ENCODE measurements around the gene ADAM10.
"Not testable (repeated sequence)": the region's sequence is repeated elsewhere in the genome, so short reads cannot be mapped to it uniquely, and the experiment has no call there.

The ADAM10 gene

GRCh38 chr15:58608711-58609110 lies 140.8 kb downstream of the ADAM10 start:
- no peak for DNase-seq (ENCODE audit: low spot score)

- no peak for DNase-seq (ENCODE audit: low spot score)
Observed at GRCh38 chr15:58608129-58608590, 141.3 kb downstream of the ADAM10 start.

GRCh38 chr15:58606577-58607080 lies 142.9 kb downstream of the ADAM10 start:
- no peak for DNase-seq (ENCODE audit: low spot score)

GRCh38 chr15:58605931-58606530 lies 143.5 kb downstream of the ADAM10 start:
- no peak for DNase-seq (ENCODE audit: low spot score)

- DNase-seq (ENCODE audit: low spot score), result no peak
Observed at GRCh38 chr15:58604455-58604923, 145.0 kb downstream of the ADAM10 start.

GRCh38 chr15:58603927-58604326 lies 145.6 kb downstream of the ADAM10 start:
- not testable (repeated sequence) for DNase-seq (ENCODE audit: low spot score)

GRCh38 chr15:58602823-58603222 lies 146.7 kb downstream of the ADAM10 start:
- DNase-seq (ENCODE audit: low spot score), result no peak

GRCh38 chr15:58598829-58599210 lies 150.7 kb downstream of the ADAM10 start:
- no peak for DNase-seq (ENCODE audit: low spot score)

GRCh38 chr15:58597943-58598828 lies 151.3 kb downstream of the ADAM10 start:
- no peak for DNase-seq (ENCODE audit: low spot score)

- no peak for DNase-seq (ENCODE audit: low spot score)
Observed at GRCh38 chr15:58595516-58596263, 153.8 kb downstream of the ADAM10 start.

- no peak for DNase-seq (ENCODE audit: low spot score)
Observed at GRCh38 chr15:58594898-58595297, 154.6 kb downstream of the ADAM10 start.

GRCh38 chr15:58593870-58594269 lies 155.6 kb downstream of the ADAM10 start:
- no peak for DNase-seq (ENCODE audit: low spot score)

- DNase-seq (ENCODE audit: low spot score), result no peak
Observed at GRCh38 chr15:58590926-58591325, 158.6 kb downstream of the ADAM10 start.

GRCh38 chr15:58590236-58590635 lies 159.3 kb downstream of the ADAM10 start:
- no peak for DNase-seq (ENCODE audit: low spot score)

GRCh38 chr15:58589047-58589446 lies 160.5 kb downstream of the ADAM10 start:
- DNase-seq (ENCODE audit: low spot score), result no peak

- DNase-seq (ENCODE audit: low spot score), result no peak
Observed at GRCh38 chr15:58588096-58588495, 161.4 kb downstream of the ADAM10 start.

- DNase-seq (ENCODE audit: low spot score), result no peak
Observed at GRCh38 chr15:58587486-58587885, 162.0 kb downstream of the ADAM10 start.

GRCh38 chr15:58585693-58586443 lies 163.6 kb downstream of the ADAM10 start:
- DNase-seq (ENCODE audit: low spot score), result no peak

GRCh38 chr15:58584789-58585461 lies 164.6 kb downstream of the ADAM10 start:
- DNase-seq (ENCODE audit: low spot score), result no peak

- no peak for DNase-seq (ENCODE audit: low spot score)
Observed at GRCh38 chr15:58583171-58583908, 166.2 kb downstream of the ADAM10 start.

Measured in HuH-7.5 (cell line).